NCI-H1436 treated with DMSO at 0.1 percent for 48 hours (cell line): ENCODE measurements around the gene INPP5F.

Experiments
- DNase-seq: peaks from one replicate; lab custom pipeline; 2025; lab: John Stamatoyannopoulos, UW

Gene INPP5F

GRCh38 chr10:119725828-119726675, at the start of gene INPP5F:
TSS of gene INPP5F (plus strand) at chr10:119726050. CDS start at chr10:119726263, 213 bp downstream.
- DNase-seq: peak; percentile 90

GRCh38 chr10:119677126-119677525, 48.7 kb upstream of the INPP5F start:
- no peak for DNase-seq

- DNase-seq: no peak
These were observed 47.7 kb upstream of the INPP5F start for GRCh38 chr10:119677904-119678755.

- DNase-seq: no peak
These were observed 46.4 kb upstream of the INPP5F start for GRCh38 chr10:119679480-119679829.

- no peak for DNase-seq
These were observed 45.8 kb upstream of the INPP5F start for GRCh38 chr10:119680050-119680449.

GRCh38 chr10:119680650-119681081, 45.2 kb upstream of the INPP5F start:
- DNase-seq: no peak

GRCh38 chr10:119686465-119687191, 39.2 kb upstream of the INPP5F start:
- no peak for DNase-seq

- no peak for DNase-seq
These were observed 38.4 kb upstream of the INPP5F start for GRCh38 chr10:119687192-119688032.

GRCh38 chr10:119688033-119688508, 37.8 kb upstream of the INPP5F start:
- DNase-seq: no peak

GRCh38 chr10:119689016-119689580, 36.8 kb upstream of the INPP5F start:
- no peak for DNase-seq

GRCh38 chr10:119691726-119692125, 34.1 kb upstream of the INPP5F start:
- no peak for DNase-seq

GRCh38 chr10:119693262-119693957, 32.4 kb upstream of the INPP5F start:
- DNase-seq: no peak

GRCh38 chr10:119694608-119695007, 31.2 kb upstream of the INPP5F start:
- DNase-seq: no peak

GRCh38 chr10:119700321-119700954, 25.4 kb upstream of the INPP5F start:
- no peak for DNase-seq

- no peak for DNase-seq
These were observed 24.0 kb upstream of the INPP5F start for GRCh38 chr10:119701861-119702260.

- DNase-seq: no peak
These were observed 23.3 kb upstream of the INPP5F start for GRCh38 chr10:119702583-119702982.

- no peak for DNase-seq
These were observed 21.8 kb upstream of the INPP5F start for GRCh38 chr10:119703903-119704508.

GRCh38 chr10:119705434-119705831, 20.4 kb upstream of the INPP5F start:
- no peak for DNase-seq

- DNase-seq: no peak
These were observed 19.1 kb upstream of the INPP5F start for GRCh38 chr10:119706521-119707278.
